LNCaP clone FGC (cell line): ENCODE measurements around the gene AMIGO2.

ENCODE experiments used
- DNase-seq: peaks from one replicate; pipeline ENCODE4 v3.0.0-alpha.2; 2011; ENCODE audit warnings: low read depth
- H3K4me3 ChIP-seq: 2 replicates; pipeline ENCODE4 v1.5.1; 2011; ENCODE audit warnings: mild to moderate bottlenecking, low read depth, low read length, control low read depth
- TF ChIP-seq, protein P1 (sequence below): IDR thresholded peaks from 2 replicates; pipeline ENCODE4 v1.5.1; 2012; ENCODE audit warnings: mild to moderate bottlenecking; ENCODE audit not compliant: control insufficient read depth, insufficient read depth; ENCODE audit errors: extremely low read depth

Gene AMIGO2

DNA sequence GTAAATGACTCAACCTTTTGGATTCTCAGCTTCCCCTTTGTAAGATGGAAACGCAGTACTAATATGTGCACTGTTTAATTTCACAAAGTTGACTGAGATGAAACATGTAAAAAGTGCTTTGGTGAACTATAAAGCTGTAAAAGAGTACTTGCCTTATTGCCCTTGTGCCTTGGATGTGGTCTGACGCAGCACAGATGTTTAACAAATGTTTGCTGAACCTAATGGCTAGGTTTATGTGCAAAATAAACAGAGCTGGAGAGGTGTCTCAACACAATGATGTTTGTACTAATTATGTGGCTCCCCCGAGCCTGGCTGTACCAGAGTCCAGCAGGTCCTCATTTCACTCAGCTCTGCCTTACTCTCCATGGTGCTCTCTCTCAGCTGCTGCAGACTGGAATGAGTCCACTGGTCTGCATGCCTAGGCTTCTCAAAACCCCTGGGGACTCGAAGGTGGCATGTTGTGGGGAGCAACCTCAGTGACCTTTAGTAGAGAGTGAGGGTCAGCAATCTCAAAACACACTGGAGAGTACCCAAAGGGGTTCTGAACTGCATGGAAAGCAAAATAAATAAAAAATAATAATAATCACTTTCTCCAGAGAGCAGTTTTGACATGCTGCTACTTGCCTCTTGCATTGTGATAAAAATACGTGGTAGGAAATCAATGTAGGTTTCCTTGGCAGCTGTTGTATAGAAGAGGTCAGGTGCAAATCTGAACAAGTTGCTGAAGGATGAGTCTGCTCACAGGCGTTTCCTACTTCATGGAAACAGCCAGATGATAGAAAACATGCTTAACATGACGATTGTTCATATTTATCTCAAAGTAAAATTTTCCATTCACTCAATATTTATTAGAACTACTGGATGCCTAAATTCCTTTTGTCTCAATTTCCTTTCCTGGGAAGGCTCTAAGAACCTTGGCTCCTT lies 8.5 kb upstream of the AMIGO2 start:
- no peak overlapping the region for H3K4me3 ChIP-seq
- no peak for DNase-seq
- TF ChIP-seq, protein P1, sequence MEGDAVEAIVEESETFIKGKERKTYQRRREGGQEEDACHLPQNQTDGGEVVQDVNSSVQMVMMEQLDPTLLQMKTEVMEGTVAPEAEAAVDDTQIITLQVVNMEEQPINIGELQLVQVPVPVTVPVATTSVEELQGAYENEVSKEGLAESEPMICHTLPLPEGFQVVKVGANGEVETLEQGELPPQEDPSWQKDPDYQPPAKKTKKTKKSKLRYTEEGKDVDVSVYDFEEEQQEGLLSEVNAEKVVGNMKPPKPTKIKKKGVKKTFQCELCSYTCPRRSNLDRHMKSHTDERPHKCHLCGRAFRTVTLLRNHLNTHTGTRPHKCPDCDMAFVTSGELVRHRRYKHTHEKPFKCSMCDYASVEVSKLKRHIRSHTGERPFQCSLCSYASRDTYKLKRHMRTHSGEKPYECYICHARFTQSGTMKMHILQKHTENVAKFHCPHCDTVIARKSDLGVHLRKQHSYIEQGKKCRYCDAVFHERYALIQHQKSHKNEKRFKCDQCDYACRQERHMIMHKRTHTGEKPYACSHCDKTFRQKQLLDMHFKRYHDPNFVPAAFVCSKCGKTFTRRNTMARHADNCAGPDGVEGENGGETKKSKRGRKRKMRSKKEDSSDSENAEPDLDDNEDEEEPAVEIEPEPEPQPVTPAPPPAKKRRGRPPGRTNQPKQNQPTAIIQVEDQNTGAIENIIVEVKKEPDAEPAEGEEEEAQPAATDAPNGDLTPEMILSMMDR = no peak

GRCh38 chr12:47087088-47087688 lies 7.4 kb upstream of the AMIGO2 start:
- TF ChIP-seq, protein P1 = no peak
- no peak for DNase-seq

GRCh38 chr12:47085815-47086252 lies 6.1 kb upstream of the AMIGO2 start:
- H3K4me3 ChIP-seq = no peak overlapping the region
- DNase-seq = no peak
- TF ChIP-seq, protein P1 = no peak

More at GRCh38 chr12:47087088-47087688, 7.4 kb upstream of the AMIGO2 start:
- H3K4me3 ChIP-seq = no peak overlapping the region

- no peak for DNase-seq
- TF ChIP-seq, protein P1 = no peak
- no peak overlapping the region for H3K4me3 ChIP-seq
Observed at GRCh38 chr12:47084172-47084571, 4.4 kb upstream of the AMIGO2 start.

DNA sequence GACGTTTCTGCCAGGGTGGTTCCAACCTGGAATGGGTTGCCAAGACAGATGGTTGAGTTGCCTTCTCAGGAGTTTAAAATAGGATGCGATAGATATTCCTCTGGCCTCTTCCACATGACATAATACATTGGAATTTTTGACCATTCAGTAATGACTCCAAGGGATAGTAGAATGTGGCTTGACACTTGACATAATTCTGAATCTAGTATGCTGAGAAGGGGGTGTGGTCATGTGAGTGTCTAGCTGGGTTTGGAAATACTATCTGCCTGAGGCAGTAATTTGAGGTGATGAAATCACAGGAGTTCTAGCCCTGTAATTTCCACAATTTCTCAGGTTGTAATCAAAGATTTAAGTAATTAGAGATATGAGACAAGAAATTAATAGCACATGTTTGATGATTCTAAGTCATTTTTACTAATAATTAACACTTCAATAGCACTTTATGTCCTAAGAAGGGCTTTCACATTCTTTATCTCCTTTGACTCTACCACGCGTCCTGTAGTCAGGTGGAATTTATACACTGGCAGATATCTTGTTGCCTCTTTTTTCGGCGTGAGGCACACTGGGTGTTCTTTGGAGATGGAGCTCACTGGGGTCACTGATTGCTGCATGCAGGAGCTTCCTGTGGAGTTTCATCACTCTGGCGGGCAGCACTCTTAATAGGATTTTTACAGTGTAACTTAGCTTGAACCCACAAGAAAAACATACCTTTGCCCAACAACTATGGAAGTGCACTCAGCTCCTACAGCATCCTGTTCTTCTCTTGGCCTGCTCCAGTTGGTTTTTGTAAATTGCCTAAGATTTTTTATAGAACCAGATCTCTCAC lies 3.2 kb upstream of the AMIGO2 start:
- TF ChIP-seq, protein P1 = no peak
- H3K4me3 ChIP-seq = no peak overlapping the region
- DNase-seq = no peak

GRCh38 chr12:47082283-47082682 lies 2.5 kb upstream of the AMIGO2 start:
- TF ChIP-seq, protein P1 = no peak
- H3K4me3 ChIP-seq = no peak overlapping the region

More at GRCh38 chr12:47082283-47082682, 2.5 kb upstream of the AMIGO2 start:
- DNase-seq = no peak
